H9 (cell line): ENCODE results near the gene MEMO1. TPM values are rescaled to one million over a fixed set of nuclear protein-coding genes. Genes with fewer than 3 reads are reported as not detected.
A peak's percentile ranks its signal among the peaks of the same experiment; 100 is the strongest.

Experiments used
- DNase-seq: peaks from one replicate; pipeline ENCODE4 v3.0.0-alpha.2; 2017
- H2AFZ ChIP-seq: one replicate; pipeline ENCODE4 v1.6.1; 2013; ENCODE audit warnings: mild to moderate bottlenecking, low read length, control low read depth, moderate library complexity
- H2AK5ac ChIP-seq: 2 replicates; pipeline ENCODE4 v1.6.1; 2013; ENCODE audit warnings: low read length, control low read depth, mixed read lengths; ENCODE audit not compliant: insufficient read length
- H2BK120ac ChIP-seq: one replicate; pipeline ENCODE4 v1.6.1; 2013; ENCODE audit warnings: low read depth, mild to moderate bottlenecking, low read length, control low read depth, inconsistent platforms; ENCODE audit not compliant: poor library complexity, severe bottlenecking
- H2BK12ac ChIP-seq: 2 replicates; pipeline ENCODE4 v1.6.1; 2013; ENCODE audit warnings: low read length, control low read depth, mixed read lengths, low read depth; ENCODE audit not compliant: insufficient read length
- H2BK15ac ChIP-seq: 2 replicates; pipeline ENCODE4 v1.6.1; 2013; ENCODE audit warnings: low read depth, low read length, control low read depth
- H2BK20ac ChIP-seq: one replicate; pipeline ENCODE4 v1.6.1; 2013; ENCODE audit warnings: low read depth, mild to moderate bottlenecking, low read length, control low read depth, inconsistent platforms; ENCODE audit not compliant: poor library complexity, severe bottlenecking
- H2BK5ac ChIP-seq: 2 replicates; pipeline ENCODE4 v1.6.1; 2013; ENCODE audit warnings: low read length, control low read depth, mixed read lengths; ENCODE audit not compliant: insufficient read length
- H3K14ac ChIP-seq: 2 replicates; pipeline ENCODE4 v1.6.1; 2013; ENCODE audit warnings: low read length, control low read depth; ENCODE audit not compliant: insufficient read depth
- H3K18ac ChIP-seq: 2 replicates; pipeline ENCODE4 v1.6.1; 2013; ENCODE audit warnings: low read depth, mild to moderate bottlenecking, mixed read lengths, low read length, control low read depth; ENCODE audit not compliant: insufficient read length
- H3K23ac ChIP-seq: 2 replicates; pipeline ENCODE4 v1.6.1; 2013; ENCODE audit warnings: low read length, control low read depth, mixed read lengths, low read depth; ENCODE audit not compliant: insufficient read length
- H3K23me2 ChIP-seq: 2 replicates; pipeline ENCODE4 v1.6.1; 2013; ENCODE audit warnings: low read depth, mild to moderate bottlenecking, mixed read lengths, low read length, control low read depth; ENCODE audit not compliant: insufficient read length, poor library complexity, severe bottlenecking
- H3K27ac ChIP-seq: 2 replicates; pipeline ENCODE4 v1.5.1; 2013; ENCODE audit warnings: low read length, control low read depth, mixed read lengths, low read depth; ENCODE audit not compliant: insufficient read length
- H3K27me3 ChIP-seq: 2 replicates; pipeline ENCODE4 v1.6.1; 2013; ENCODE audit warnings: low read length, control low read depth, inconsistent platforms; ENCODE audit not compliant: insufficient read depth
- H3K4ac ChIP-seq: 2 replicates; pipeline ENCODE4 v1.6.1; 2013; ENCODE audit warnings: low read depth, mild to moderate bottlenecking, control low read depth, inconsistent platforms, low read length, moderate library complexity
- H3K4me1 ChIP-seq: 2 replicates; pipeline ENCODE4 v1.6.1; 2013; ENCODE audit warnings: low read length, control low read depth, inconsistent platforms; ENCODE audit not compliant: insufficient read depth
- H3K4me2 ChIP-seq: 2 replicates; pipeline ENCODE4 v1.6.1; 2013; ENCODE audit warnings: low read length, control low read depth, mixed read lengths; ENCODE audit not compliant: insufficient read length, insufficient read depth
- H3K56ac ChIP-seq: 2 replicates; pipeline ENCODE4 v1.6.1; 2013; ENCODE audit warnings: low read depth, mild to moderate bottlenecking, mixed read lengths, low read length, control low read depth; ENCODE audit not compliant: insufficient read length
- H3K79me1 ChIP-seq: 2 replicates; pipeline ENCODE4 v1.6.1; 2013; ENCODE audit warnings: low read depth, mild to moderate bottlenecking, moderate library complexity, low read length, control low read depth, inconsistent platforms; ENCODE audit not compliant: insufficient read depth, poor library complexity, severe bottlenecking
- H3K79me2 ChIP-seq: 2 replicates; pipeline ENCODE4 v1.6.1; 2013; ENCODE audit warnings: low read length, control low read depth, inconsistent platforms; ENCODE audit not compliant: insufficient read depth
- H3K9ac ChIP-seq: 2 replicates; pipeline ENCODE4 v1.6.1; 2013; ENCODE audit warnings: low read length, control low read depth, mixed read lengths; ENCODE audit not compliant: insufficient read length; ENCODE audit errors: extremely low read depth
- H3K9me3 ChIP-seq: one replicate; pipeline ENCODE4 v1.6.1; 2013; ENCODE audit warnings: low read depth, low read length, inconsistent platforms; ENCODE audit not compliant: control insufficient read depth
- H3T11ph ChIP-seq: one replicate; pipeline ENCODE4 v1.6.1; 2013; ENCODE audit warnings: mild to moderate bottlenecking, low read length, control low read depth, inconsistent platforms
- H4K20me1 ChIP-seq: one replicate; pipeline ENCODE4 v1.6.1; 2013; ENCODE audit not compliant: control insufficient read depth, insufficient read length, insufficient read depth
- H4K5ac ChIP-seq: 2 replicates; pipeline ENCODE4 v1.6.1; 2013; ENCODE audit warnings: low read depth, mild to moderate bottlenecking, mixed read lengths, low read length, control low read depth; ENCODE audit not compliant: insufficient read length
- H4K8ac ChIP-seq: replicated peaks from 2 replicates; pipeline ENCODE4 v1.6.1; 2013; ENCODE audit warnings: low read length, control low read depth, mixed read lengths, low read depth; ENCODE audit not compliant: insufficient read length
- H4K91ac ChIP-seq: 2 replicates; pipeline ENCODE4 v1.6.1; 2013; ENCODE audit warnings: low read depth, mild to moderate bottlenecking, moderate library complexity, mixed read lengths, low read length, control low read depth; ENCODE audit not compliant: insufficient read length
- H3K27ac Mint-ChIP-seq, 3 experiments: 2 replicates in 2 of 3; 3 replicates in 1 of 3; pipeline ENCODE4 v1.8.0; 2020 to 2021; ENCODE audit warnings: mixed read lengths in 3 of 3, mild to moderate bottlenecking in 1 of 3, moderate library complexity in 1 of 3
- H3K27me3 Mint-ChIP-seq: 2 replicates; pipeline ENCODE4 v1.8.0; 2021; ENCODE audit warnings: low read depth, mild to moderate bottlenecking, moderate library complexity, mixed read lengths
- H3K36me3 Mint-ChIP-seq, 3 experiments: 2 replicates in 2 of 3; 3 replicates in 1 of 3; pipeline ENCODE4 v1.8.0; 2020 to 2021; ENCODE audit warnings: low read depth in 3 of 3, mixed read lengths in 3 of 3; ENCODE audit not compliant: insufficient read depth in 1 of 3
- H3K4me1 Mint-ChIP-seq, 2 experiments: 2 replicates each; pipeline ENCODE4 v1.8.0; 2020; ENCODE audit warnings: mixed read lengths in 2 of 2
- H3K4me3 Mint-ChIP-seq, 2 experiments: 2 replicates in 1 of 2; 3 replicates in 1 of 2; pipeline ENCODE4 v1.8.0; 2020 to 2021; ENCODE audit warnings: mild to moderate bottlenecking in 2 of 2, mixed read lengths in 2 of 2, moderate library complexity in 1 of 2
- H3K9me3 Mint-ChIP-seq, 2 experiments: 2 replicates in 1 of 2; 3 replicates in 1 of 2; pipeline ENCODE4 v1.8.0; 2020; ENCODE audit warnings: mild to moderate bottlenecking in 2 of 2, mixed read lengths in 2 of 2, moderate library complexity in 1 of 2
- CTCF ChIP-seq: fragments of 200-600 bp; sonication (generic); conservative IDR thresholded peaks from 3 replicates; pipeline ENCODE4 v1.8.0; 2021; ENCODE audit warnings: antibody characterized with exemption, mild to moderate bottlenecking
- WGBS: extraction: QIAGEN DNeasy Blood & Tissue Kit; methylation state at CpG from one replicate; pipeline ENCODE4 v1.1.7; 2013; ENCODE audit warnings: missing lambda C conversion rate, low lambda C conversion rate, mixed read lengths; ENCODE audit not compliant: insufficient read length; ENCODE audit errors: extremely low coverage; 5-methylcytosine and 5-hydroxymethylcytosine counted together
- total RNA-seq: library from RNA; stranded (reverse); gene quantifications from 2 replicates; pipeline ENCODE4 v1.2.1, GENCODE V29; 2021

MEMO1 gene
- total RNA-seq, 1 experiment from 2014 or later, result 49.4 TPM

GRCh38 chr2:31922542-31923408 lies 88.0 kb downstream of the MEMO1 start:
- no peaks in the 10 kb centered on the region for H3K9me3 Mint-ChIP-seq
- Histone ChIP-seq H3K4ac (no peak overlapping the region), H3K4me1 (no peaks in the 10 kb centered on the region), H2BK15ac (no peak overlapping the region), H3K27ac (no peak overlapping the region), H3K18ac (no peak overlapping the region), H3K23me2 (no peaks in the 10 kb centered on the region), H3K79me2 (no peaks in the 10 kb centered on the region), H3K9me3 (no peaks in the 10 kb centered on the region), H3K9ac (no peak overlapping the region), H3K23ac (no peak overlapping the region), H3K79me1 (no peaks in the 10 kb centered on the region), H4K5ac (no peak overlapping the region), H2BK120ac (no peak overlapping the region), H3T11ph (no peak overlapping the region), H3K56ac (no peak overlapping the region), H2AK5ac (no peak overlapping the region), H2BK20ac (no peak overlapping the region), H4K20me1 (no peaks in the 10 kb centered on the region), H3K4me2 (no peak overlapping the region), H2AFZ (no peak overlapping the region), H3K14ac (no peak overlapping the region), H2BK12ac (no peak overlapping the region), H3K27me3 (no peaks in the 10 kb centered on the region), H2BK5ac (no peak overlapping the region), H4K8ac (no peak overlapping the region), H4K91ac (no peak overlapping the region)
- H3K4me1 Mint-ChIP-seq, result no peaks in the 10 kb centered on the region
- no peak overlapping the region for H3K4me3 Mint-ChIP-seq
- TF ChIP-seq CTCF, result no peak
- no CpG with 5 or more reads among the region's 9 CpGs for WGBS
- H3K36me3 Mint-ChIP-seq, result peaks cover 3 to 8% (median 6%) of the 10 kb centered on the region in 3 experiments; a peak in 5 of 7 replicates
- H3K27me3 Mint-ChIP-seq, result no peaks in the 10 kb centered on the region
- DNase-seq, result no peak
- peak overlapping the region in 1 of 3 experiments; percentile 50; a peak in 1 of 7 replicates for H3K27ac Mint-ChIP-seq
